Ureter (tissue), 1 donor: Measurements from ENCODE around the gene ANKRD60. TPM values are rescaled to one million over a fixed set of nuclear protein-coding genes. Genes with fewer than 3 reads are reported as not detected.

Source experiments
- total RNA-seq: library from RNA; stranded (reverse); gene quantifications from one replicate; pipeline ENCODE4 v1.2.4, GENCODE V29; 2023
- donor health status: DM: yes; HTN: yes; CAD: no.

ANKRD60 gene
- total RNA-seq, 1 donor from 2014 or later, result not detected

Other genes with a start within 250 kb of the ANKRD60 start
- 21.3 TPM for gene RAB22A, start 81.1 kb upstream of the ANKRD60 start, total RNA-seq
- 66.1 TPM for gene VAPB, start 160.6 kb upstream of the ANKRD60 start, total RNA-seq